HCT116 (cell line): ENCODE measurements around the gene CHML. TPM values are rescaled to one million over a fixed set of nuclear protein-coding genes. Genes with fewer than 3 reads are reported as not detected.

Experiments used
- ATAC-seq: fragments of 200-7000 bp; cut with Tn5 transposase; 2 replicates; pipeline ENCODE4 v1.9.1; 2020; ENCODE audit warnings: mild to moderate bottlenecking, moderate library complexity
- BruUV-seq: library from RNA; stranded (reverse); fragments of 400-500 nt; replicated peaks from 2 replicates; lab custom pipeline; 2021; lab: Mats Ljungman, UMichigan
- CTCF ChIA-PET: fragments of 300-600 bp; sonication (Branson Sonifier 250); formaldehyde crosslinking; loops from one replicate; lab custom pipeline; 2021; ENCODE audit warnings: antibody characterized with exemption; lab: Charles Lee
- POLR2A ChIA-PET: fragments of 300-600, 350-600 bp; sonication (Branson Sonifier 250); formaldehyde crosslinking; loops from one replicate; lab custom pipeline; 2021; ENCODE audit warnings: antibody characterized with exemption; lab: Charles Lee
- RAD21 ChIA-PET, 2 experiments: fragments of 300-600 bp; sonication (Branson Sonifier 250); formaldehyde crosslinking; loops; one replicate each; lab custom pipeline; 2023; ENCODE audit warnings: low total read pairs in 2 of 2; ENCODE audit not compliant: uncharacterized antibody in 2 of 2, unreplicated experiment in 2 of 2, low non-redundant PET in 1 of 2; lab: Charles Lee
- DNase-seq: peaks from one replicate; pipeline ENCODE4 v3.0.0-alpha.2; 2010; ENCODE audit warnings: low read depth, low spot score
- H2AFZ ChIP-seq: fragments of 200-600 bp; shearing (Covaris generic), sonication (generic); 2 replicates; pipeline ENCODE4 v1.6.1; 2017; ENCODE audit warnings: low read depth, mixed run types, mixed read lengths, antibody characterized with exemption, low read length; ENCODE audit not compliant: poor library complexity, severe bottlenecking
- H3K27ac ChIP-seq: 2 replicates; pipeline ENCODE4 v1.5.1; 2012; ENCODE audit warnings: low read depth, low read length
- H3K27me3 ChIP-seq: fragments of 200-600 bp; sonication (generic); 2 replicates; pipeline ENCODE4 v1.6.1; 2016; ENCODE audit warnings: mixed run types, low read length, mixed read lengths; ENCODE audit not compliant: insufficient read depth
- H3K36me3 ChIP-seq, 2 experiments: fragments of 200-500 bp in 1 of 2; fragments of 200-600 bp in 1 of 2; sonication (Bioruptor generic) in 1 of 2; sonication (generic) in 1 of 2; 2 replicates each; pipeline versions ENCODE4 v1.5.1 to v1.6.1; 2014 to 2016; ENCODE audit warnings: low read length in 2 of 2, inconsistent platforms in 1 of 2, mixed read lengths in 1 of 2, mixed run types in 1 of 2; ENCODE audit not compliant: insufficient read depth in 2 of 2, control insufficient read depth in 1 of 2
- H3K4me1 ChIP-seq, 2 experiments: fragments of 200-600 bp in 1 of 2; sonication (generic) in 1 of 2; 2 replicates each; pipeline versions ENCODE4 v1.5.1 to v1.6.1; 2012 to 2017; ENCODE audit warnings: low read length in 2 of 2, inconsistent platforms in 1 of 2, mild to moderate bottlenecking in 1 of 2, mixed read lengths in 1 of 2, mixed run types in 1 of 2, moderate library complexity in 1 of 2; ENCODE audit not compliant: insufficient read depth in 2 of 2, control insufficient read depth in 1 of 2
- H3K4me2 ChIP-seq: fragments of 200-600 bp; sonication (generic); 2 replicates; pipeline ENCODE4 v1.6.1; 2017; ENCODE audit warnings: mixed run types, low read length, mixed read lengths
- H3K4me3 ChIP-seq, 2 experiments: fragments of 200-600 bp in 1 of 2; sonication (generic) in 1 of 2; replicated peaks in 1 of 2; 2 replicates each; pipeline ENCODE4 v1.5.1; 2011 to 2016; ENCODE audit warnings: low read length in 2 of 2, control low read depth in 1 of 2, low read depth in 1 of 2, mild to moderate bottlenecking in 1 of 2, mixed read lengths in 1 of 2, mixed run types in 1 of 2
- H3K79me2 ChIP-seq: fragments of 200-600 bp; sonication (generic); 2 replicates; pipeline ENCODE4 v1.6.1; 2017; ENCODE audit warnings: mild to moderate bottlenecking, mixed run types, low read length, moderate library complexity, mixed read lengths; ENCODE audit not compliant: insufficient read depth
- H3K9ac ChIP-seq: fragments of 200-600 bp; sonication (generic); 2 replicates; pipeline ENCODE4 v1.6.1; 2016; ENCODE audit warnings: low read length, mixed read lengths
- H3K9me2 ChIP-seq: fragments of 200-600 bp; sonication (generic), shearing (Covaris generic); 2 replicates; pipeline ENCODE4 v1.6.1; 2017; ENCODE audit warnings: mixed run types, mild to moderate bottlenecking, moderate library complexity; ENCODE audit not compliant: insufficient read depth
- H3K9me3 ChIP-seq, 2 experiments: fragments of 200-500 bp in 1 of 2; fragments of 200-600 bp in 1 of 2; sonication (Bioruptor generic) in 1 of 2; sonication (generic) in 1 of 2; 2 replicates each; pipeline ENCODE4 v1.6.1; 2014 to 2017; ENCODE audit warnings: low read length in 2 of 2, mixed read lengths in 2 of 2, inconsistent platforms in 1 of 2, low read depth in 1 of 2, mild to moderate bottlenecking in 1 of 2, mixed run types in 1 of 2, moderate library complexity in 1 of 2; ENCODE audit not compliant: control insufficient read depth in 1 of 2, insufficient read depth in 1 of 2
- H4K20me1 ChIP-seq: fragments of 200-600 bp; sonication (generic), shearing (Covaris generic); 2 replicates; pipeline ENCODE4 v1.6.1; 2017; ENCODE audit warnings: mixed run types, mild to moderate bottlenecking, moderate library complexity; ENCODE audit not compliant: insufficient read depth
- CBX3 ChIP-seq: IDR thresholded peaks from 2 replicates; pipeline ENCODE4 v1.6.1; 2012; ENCODE audit warnings: low read depth
- CEBPB ChIP-seq: IDR thresholded peaks from 2 replicates; pipeline ENCODE4 v1.6.1; 2012; ENCODE audit warnings: low read depth
- ELF1 ChIP-seq: IDR thresholded peaks from 2 replicates; pipeline ENCODE4 v1.6.1; 2012; ENCODE audit warnings: low read depth, borderline replicate concordance
- EZH2phosphoT487 ChIP-seq: fragments of 200-600 bp; IDR thresholded peaks from 2 replicates; pipeline ENCODE4 v1.6.1; 2018; ENCODE audit warnings: antibody characterized with exemption, borderline replicate concordance
- JUND ChIP-seq: IDR thresholded peaks from 2 replicates; pipeline ENCODE4 v1.6.1; 2012
- POLR2A ChIP-seq: IDR thresholded peaks from 2 replicates; pipeline ENCODE4 v1.7.0; 2011; ENCODE audit warnings: borderline replicate concordance; ENCODE audit not compliant: insufficient read depth, insufficient read length; ENCODE audit errors: extremely low read depth
- POLR2AphosphoS5 ChIP-seq: IDR thresholded peaks from 2 replicates; pipeline ENCODE4 v1.6.1; 2011; ENCODE audit warnings: mild to moderate bottlenecking, low read depth, low read length, moderate library complexity
- RAD21 ChIP-seq: IDR thresholded peaks from 2 replicates; pipeline ENCODE4 v1.6.1; 2012; ENCODE audit warnings: low read depth, mild to moderate bottlenecking
- SIN3A ChIP-seq: IDR thresholded peaks from 2 replicates; pipeline ENCODE4 v1.6.1; 2012; ENCODE audit warnings: low read depth
- SP1 ChIP-seq: IDR thresholded peaks from 2 replicates; pipeline ENCODE4 v1.6.1; 2012; ENCODE audit warnings: low read depth
- YY1 ChIP-seq: IDR thresholded peaks from 2 replicates; pipeline ENCODE4 v1.6.1; 2011; ENCODE audit warnings: low read length, low read depth, moderate library complexity, mild to moderate bottlenecking; ENCODE audit not compliant: insufficient replicate concordance; ENCODE audit errors: extremely low read depth
- ZNF274 ChIP-seq: fragments of 200-500 bp; sonication (Bioruptor generic); IDR thresholded peaks from 2 replicates; pipeline ENCODE4 v1.6.1; 2014; ENCODE audit warnings: mild to moderate bottlenecking, low read depth, low read length, inconsistent platforms
- intact Hi-C: fragments of 100-400 bp; cut with micrococcal nuclease; formaldehyde crosslinking; loops from 2 replicates; pipeline ENCODE4 v1.10.0; 2022
- total RNA-seq: library from RNA; stranded (reverse); gene quantifications from one replicate; pipeline ENCODE4 v1.2.1, GENCODE V29; 2021; ENCODE audit not compliant: unreplicated experiment
- TF ChIP-seq, protein P1 (sequence below): IDR thresholded peaks from 2 replicates; pipeline ENCODE4 v1.6.1; 2012; ENCODE audit warnings: low read depth
- TF ChIP-seq, protein P2 (sequence below): IDR thresholded peaks from 2 replicates; pipeline ENCODE4 v1.6.1; 2011; ENCODE audit warnings: mild to moderate bottlenecking, low read length, moderate library complexity; ENCODE audit not compliant: insufficient replicate concordance; ENCODE audit errors: extremely low read depth
- TF ChIP-seq, protein P3 (sequence below): IDR thresholded peaks from 2 replicates; pipeline ENCODE4 v1.6.1; 2012
- TF ChIP-seq, protein P4 (sequence below): IDR thresholded peaks from 2 replicates; pipeline ENCODE4 v1.6.1; 2012

Gene CHML
- total RNA-seq, 1 experiment from 2014 or later, result 9.7 TPM

DNA sequence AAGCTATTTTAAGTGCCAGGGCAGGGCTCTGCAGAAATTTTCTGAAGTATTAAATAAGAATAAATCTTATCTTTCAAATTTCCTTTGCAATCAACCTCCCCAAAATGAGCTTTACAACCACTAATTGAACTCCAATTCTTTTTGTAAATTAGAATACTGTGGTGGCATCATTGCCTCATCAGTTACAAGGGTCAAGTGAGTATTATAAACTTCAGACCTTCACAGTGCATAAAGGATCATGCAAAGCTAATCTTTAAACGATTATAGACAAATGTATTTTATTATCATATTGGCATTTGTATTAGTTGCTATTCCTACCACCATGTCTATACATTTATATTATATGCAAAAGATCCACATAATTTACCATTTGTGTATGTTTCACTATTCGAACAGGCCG, 7.2 kb downstream of the CHML start:
- H3K9ac ChIP-seq, result no peak overlapping the region
- no TSS peak for BruUV-seq
- POLR2A ChIA-PET, result no interaction called here
- ATAC-seq (no peak), DNase-seq (no peak)
- H4K20me1 ChIP-seq, result no peaks in the 10 kb centered on the region
- no peak overlapping the region for H3K4me3 ChIP-seq
- H2AFZ ChIP-seq, result no peak overlapping the region
- no peaks in the 10 kb centered on the region for H3K9me3 ChIP-seq
- H3K4me1 ChIP-seq, result no peaks in the 10 kb centered on the region
- TF ChIP-seq YY1 (no peak), JUND (no peak), ZNF274 (no peak), CEBPB (no peak), SP1 (no peak), CBX3 (no peak), POLR2A (no peak), POLR2AphosphoS5 (no peak), ELF1 (no peak), EZH2phosphoT487 (no peak), RAD21 (no peak), SIN3A (no peak)
- TF ChIP-seq, protein P1, sequence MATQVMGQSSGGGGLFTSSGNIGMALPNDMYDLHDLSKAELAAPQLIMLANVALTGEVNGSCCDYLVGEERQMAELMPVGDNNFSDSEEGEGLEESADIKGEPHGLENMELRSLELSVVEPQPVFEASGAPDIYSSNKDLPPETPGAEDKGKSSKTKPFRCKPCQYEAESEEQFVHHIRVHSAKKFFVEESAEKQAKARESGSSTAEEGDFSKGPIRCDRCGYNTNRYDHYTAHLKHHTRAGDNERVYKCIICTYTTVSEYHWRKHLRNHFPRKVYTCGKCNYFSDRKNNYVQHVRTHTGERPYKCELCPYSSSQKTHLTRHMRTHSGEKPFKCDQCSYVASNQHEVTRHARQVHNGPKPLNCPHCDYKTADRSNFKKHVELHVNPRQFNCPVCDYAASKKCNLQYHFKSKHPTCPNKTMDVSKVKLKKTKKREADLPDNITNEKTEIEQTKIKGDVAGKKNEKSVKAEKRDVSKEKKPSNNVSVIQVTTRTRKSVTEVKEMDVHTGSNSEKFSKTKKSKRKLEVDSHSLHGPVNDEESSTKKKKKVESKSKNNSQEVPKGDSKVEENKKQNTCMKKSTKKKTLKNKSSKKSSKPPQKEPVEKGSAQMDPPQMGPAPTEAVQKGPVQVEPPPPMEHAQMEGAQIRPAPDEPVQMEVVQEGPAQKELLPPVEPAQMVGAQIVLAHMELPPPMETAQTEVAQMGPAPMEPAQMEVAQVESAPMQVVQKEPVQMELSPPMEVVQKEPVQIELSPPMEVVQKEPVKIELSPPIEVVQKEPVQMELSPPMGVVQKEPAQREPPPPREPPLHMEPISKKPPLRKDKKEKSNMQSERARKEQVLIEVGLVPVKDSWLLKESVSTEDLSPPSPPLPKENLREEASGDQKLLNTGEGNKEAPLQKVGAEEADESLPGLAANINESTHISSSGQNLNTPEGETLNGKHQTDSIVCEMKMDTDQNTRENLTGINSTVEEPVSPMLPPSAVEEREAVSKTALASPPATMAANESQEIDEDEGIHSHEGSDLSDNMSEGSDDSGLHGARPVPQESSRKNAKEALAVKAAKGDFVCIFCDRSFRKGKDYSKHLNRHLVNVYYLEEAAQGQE, result no peak
- TF ChIP-seq, protein P2, sequence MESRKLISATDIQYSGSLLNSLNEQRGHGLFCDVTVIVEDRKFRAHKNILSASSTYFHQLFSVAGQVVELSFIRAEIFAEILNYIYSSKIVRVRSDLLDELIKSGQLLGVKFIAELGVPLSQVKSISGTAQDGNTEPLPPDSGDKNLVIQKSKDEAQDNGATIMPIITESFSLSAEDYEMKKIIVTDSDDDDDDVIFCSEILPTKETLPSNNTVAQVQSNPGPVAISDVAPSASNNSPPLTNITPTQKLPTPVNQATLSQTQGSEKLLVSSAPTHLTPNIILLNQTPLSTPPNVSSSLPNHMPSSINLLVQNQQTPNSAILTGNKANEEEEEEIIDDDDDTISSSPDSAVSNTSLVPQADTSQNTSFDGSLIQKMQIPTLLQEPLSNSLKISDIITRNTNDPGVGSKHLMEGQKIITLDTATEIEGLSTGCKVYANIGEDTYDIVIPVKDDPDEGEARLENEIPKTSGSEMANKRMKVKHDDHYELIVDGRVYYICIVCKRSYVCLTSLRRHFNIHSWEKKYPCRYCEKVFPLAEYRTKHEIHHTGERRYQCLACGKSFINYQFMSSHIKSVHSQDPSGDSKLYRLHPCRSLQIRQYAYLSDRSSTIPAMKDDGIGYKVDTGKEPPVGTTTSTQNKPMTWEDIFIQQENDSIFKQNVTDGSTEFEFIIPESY, result no peak
- TF ChIP-seq, protein P3, sequence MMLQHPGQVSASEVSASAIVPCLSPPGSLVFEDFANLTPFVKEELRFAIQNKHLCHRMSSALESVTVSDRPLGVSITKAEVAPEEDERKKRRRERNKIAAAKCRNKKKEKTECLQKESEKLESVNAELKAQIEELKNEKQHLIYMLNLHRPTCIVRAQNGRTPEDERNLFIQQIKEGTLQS, result no peak
- TF ChIP-seq, protein P4, sequence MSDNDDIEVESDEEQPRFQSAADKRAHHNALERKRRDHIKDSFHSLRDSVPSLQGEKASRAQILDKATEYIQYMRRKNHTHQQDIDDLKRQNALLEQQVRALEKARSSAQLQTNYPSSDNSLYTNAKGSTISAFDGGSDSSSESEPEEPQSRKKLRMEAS, result no peak
- peaks cover 7 to 11% of the 10 kb centered on the region in 2 experiments; a peak in 3 of 4 replicates for H3K36me3 ChIP-seq
- intact Hi-C loops, result no loop called here
- no peak overlapping the region for H3K27ac ChIP-seq
- H3K27me3 ChIP-seq, result no peaks in the 10 kb centered on the region
- H3K9me2 ChIP-seq, result no peaks in the 10 kb centered on the region
- H3K4me2 ChIP-seq, result no peak overlapping the region
- peaks cover 6% of the 10 kb centered on the region; the same call in 1 of the 2 replicates for H3K79me2 ChIP-seq
- CTCF ChIA-PET, result interaction anchor here (1.3 kb wide), 1 partner anchor 22 kb away, joined by 4 read pairs; no protein-coding TSS in a partner anchor
- RAD21 ChIA-PET, result no interaction called here
